ENCODE measurements around the gene OR2T3.
"Not testable (repeated sequence)": the region's sequence is repeated elsewhere in the genome, so short reads cannot be mapped to it uniquely, and the experiment has no call there.

Gene OR2T3

DNA sequence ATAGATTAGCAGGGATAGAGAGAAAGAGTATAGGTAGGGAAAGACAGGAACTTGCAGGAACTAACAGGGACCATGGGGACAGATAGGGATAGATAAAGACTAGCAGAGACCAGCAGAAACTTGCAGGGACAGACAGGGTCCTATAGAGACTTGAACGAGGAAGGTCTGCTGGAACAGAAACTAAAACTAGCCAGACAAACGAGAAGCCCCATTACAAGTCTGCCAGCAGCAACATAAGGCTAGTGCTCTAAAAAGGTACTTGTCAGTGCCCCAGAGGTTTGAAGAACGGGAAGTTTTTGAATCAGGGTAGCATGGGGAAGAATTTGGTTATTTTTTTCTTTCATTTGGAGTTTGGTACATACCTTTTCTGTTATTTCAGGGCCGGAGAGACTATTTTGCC, 41.0 kb upstream of the OR2T3 start:
- H2BK12ac ChIP-seq (ENCODE audit: low read length); H3K4me2 ChIP-seq (ENCODE audit: insufficient read depth, low read length, poor library complexity, severe bottlenecking); H4K8ac ChIP-seq (ENCODE audit: low read depth, low read length); H3K23ac ChIP-seq (ENCODE audit: low read depth, low read length, poor library complexity); H3K36me3 ChIP-seq (replicated peaks in 1 of 2; ENCODE audit: control insufficient read depth in 2 of 2, insufficient read depth in 2 of 2, low read length in 2 of 2); H3K9ac ChIP-seq (ENCODE audit: low read depth, low read length, poor library complexity); H3K4me3 ChIP-seq (ENCODE audit: low read length in 2 of 2); H2AFZ ChIP-seq (ENCODE audit: low read length); H3K4ac ChIP-seq (ENCODE audit: low read length); H2BK120ac ChIP-seq (ENCODE audit: low read depth, low read length); H3K18ac ChIP-seq (ENCODE audit: low read length); H2BK15ac ChIP-seq (ENCODE audit: low read length); H3K9me3 ChIP-seq (replicated peaks in 1 of 2; ENCODE audit: control insufficient read depth in 2 of 2, insufficient read depth in 1 of 2, low read depth in 1 of 2, low read length in 2 of 2); H3K79me1 ChIP-seq (ENCODE audit: low read depth, low read length); H3K4me1 ChIP-seq (ENCODE audit: control insufficient read depth in 2 of 2, insufficient read depth in 1 of 2, low read depth in 1 of 2, low read length in 2 of 2); H4K91ac ChIP-seq (ENCODE audit: low read depth, low read length, poor library complexity); H3K27me3 ChIP-seq (ENCODE audit: control insufficient read depth in 3 of 3, insufficient read depth in 3 of 3, low read depth in 1 of 3, low read length in 3 of 3); H3K27ac ChIP-seq (replicated peaks; ENCODE audit: low read length); H2AK5ac ChIP-seq (ENCODE audit: low read depth, low read length); H2BK5ac ChIP-seq (ENCODE audit: low read length); DNase-seq (ENCODE audit: low spot score); H3K14ac ChIP-seq (ENCODE audit: low read length): not testable (repeated sequence)
- no CpG with 5 or more reads among the region's 4 CpGs for WGBS, 2 donors (ENCODE audit: extremely low coverage in 2 of 2, insufficient read length in 2 of 2, insufficient replicate concordance in 1 of 2)

DNA sequence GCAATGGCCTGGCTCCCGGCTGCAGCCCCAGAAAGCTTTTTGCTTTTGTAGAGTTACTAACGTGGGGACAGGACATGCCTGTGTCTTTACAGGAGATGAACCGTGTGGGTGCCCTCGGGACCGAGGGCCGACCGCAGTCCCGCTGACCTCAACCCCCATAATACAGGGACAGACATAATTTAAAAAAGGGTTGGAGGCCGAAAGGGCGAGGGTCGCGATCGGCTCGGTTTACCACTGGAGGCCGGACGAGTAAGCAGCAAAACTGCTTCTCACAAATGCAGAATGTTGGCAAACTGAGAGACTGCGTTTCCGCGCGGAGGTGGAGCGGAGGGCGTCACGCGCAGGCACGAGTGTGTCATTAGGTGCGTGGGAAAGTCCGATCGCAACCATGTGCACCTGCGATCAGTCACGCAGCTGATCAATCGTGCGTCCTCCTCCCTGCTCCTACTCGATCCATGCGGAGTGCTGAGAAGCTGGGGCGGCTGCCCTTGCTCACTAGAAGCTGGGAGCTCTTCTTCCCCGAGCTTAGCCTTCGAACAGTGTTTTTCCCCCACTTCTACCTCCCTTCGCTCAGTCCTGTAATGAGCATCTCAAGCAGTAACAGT, 39.2 kb upstream of the OR2T3 start:
- H3K27me3 ChIP-seq (ENCODE audit: control insufficient read depth in 3 of 3, insufficient read depth in 3 of 3, low read depth in 1 of 3, low read length in 3 of 3); H2BK5ac ChIP-seq (ENCODE audit: low read length); H3K4me1 ChIP-seq (ENCODE audit: control insufficient read depth in 2 of 2, insufficient read depth in 1 of 2, low read depth in 1 of 2, low read length in 2 of 2); H3K4me3 ChIP-seq (ENCODE audit: low read length in 2 of 2); H3K4me2 ChIP-seq (ENCODE audit: insufficient read depth, low read length, poor library complexity, severe bottlenecking); H2BK12ac ChIP-seq (ENCODE audit: low read length); H3K9me3 ChIP-seq (replicated peaks in 1 of 2; ENCODE audit: control insufficient read depth in 2 of 2, insufficient read depth in 1 of 2, low read depth in 1 of 2, low read length in 2 of 2); H4K91ac ChIP-seq (ENCODE audit: low read depth, low read length, poor library complexity); H3K79me1 ChIP-seq (ENCODE audit: low read depth, low read length); H2BK15ac ChIP-seq (ENCODE audit: low read length); H2AFZ ChIP-seq (ENCODE audit: low read length); H3K9ac ChIP-seq (ENCODE audit: low read depth, low read length, poor library complexity); H2BK120ac ChIP-seq (ENCODE audit: low read depth, low read length); DNase-seq (ENCODE audit: low spot score); H3K27ac ChIP-seq (replicated peaks; ENCODE audit: low read length); H3K4ac ChIP-seq (ENCODE audit: low read length); H3K18ac ChIP-seq (ENCODE audit: low read length); H4K8ac ChIP-seq (ENCODE audit: low read depth, low read length); H2AK5ac ChIP-seq (ENCODE audit: low read depth, low read length); H3K23ac ChIP-seq (ENCODE audit: low read depth, low read length, poor library complexity); H3K36me3 ChIP-seq (replicated peaks in 1 of 2; ENCODE audit: control insufficient read depth in 2 of 2, insufficient read depth in 2 of 2, low read length in 2 of 2); H3K14ac ChIP-seq (ENCODE audit: low read length): not testable (repeated sequence)
- WGBS, 2 donors (ENCODE audit: extremely low coverage in 2 of 2, insufficient read length in 2 of 2, insufficient replicate concordance in 1 of 2), result no CpG with 5 or more reads among the region's 38 CpGs

DNA sequence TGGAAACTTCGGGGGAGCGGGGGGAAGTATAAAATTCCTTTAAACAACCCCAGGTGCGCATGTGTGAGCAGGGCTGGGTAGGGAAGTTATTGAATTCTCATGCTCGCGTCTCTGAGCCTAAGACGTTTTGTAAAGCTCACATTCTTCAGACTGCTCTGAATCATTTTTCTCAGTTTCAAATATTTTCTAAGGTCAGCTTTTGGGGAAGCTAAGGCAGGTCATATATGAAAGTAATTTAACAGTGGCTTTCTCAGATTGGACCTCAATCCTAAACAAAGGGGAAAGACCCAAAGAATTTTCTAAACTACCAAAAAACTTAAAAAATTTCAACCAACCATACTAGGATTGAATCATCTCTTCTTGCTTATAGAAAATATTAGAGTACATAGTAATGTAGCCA, 38.2 kb upstream of the OR2T3 start:
- H2BK12ac ChIP-seq (ENCODE audit: low read length); H4K8ac ChIP-seq (ENCODE audit: low read depth, low read length); H3K27ac ChIP-seq (replicated peaks; ENCODE audit: low read length); H2BK120ac ChIP-seq (ENCODE audit: low read depth, low read length); H3K4ac ChIP-seq (ENCODE audit: low read length); H2BK5ac ChIP-seq (ENCODE audit: low read length); H3K4me3 ChIP-seq (ENCODE audit: low read length in 2 of 2); H3K9ac ChIP-seq (ENCODE audit: low read depth, low read length, poor library complexity); H3K79me1 ChIP-seq (ENCODE audit: low read depth, low read length); H3K4me2 ChIP-seq (ENCODE audit: insufficient read depth, low read length, poor library complexity, severe bottlenecking); H3K4me1 ChIP-seq (ENCODE audit: control insufficient read depth in 2 of 2, insufficient read depth in 1 of 2, low read depth in 1 of 2, low read length in 2 of 2); H2AFZ ChIP-seq (ENCODE audit: low read length); H2BK15ac ChIP-seq (ENCODE audit: low read length); H3K27me3 ChIP-seq (ENCODE audit: control insufficient read depth in 3 of 3, insufficient read depth in 3 of 3, low read depth in 1 of 3, low read length in 3 of 3); H3K14ac ChIP-seq (ENCODE audit: low read length); H3K18ac ChIP-seq (ENCODE audit: low read length); H4K91ac ChIP-seq (ENCODE audit: low read depth, low read length, poor library complexity); H3K23ac ChIP-seq (ENCODE audit: low read depth, low read length, poor library complexity); H2AK5ac ChIP-seq (ENCODE audit: low read depth, low read length); DNase-seq (ENCODE audit: low spot score); H3K9me3 ChIP-seq (replicated peaks in 1 of 2; ENCODE audit: control insufficient read depth in 2 of 2, insufficient read depth in 1 of 2, low read depth in 1 of 2, low read length in 2 of 2); H3K36me3 ChIP-seq (replicated peaks in 1 of 2; ENCODE audit: control insufficient read depth in 2 of 2, insufficient read depth in 2 of 2, low read length in 2 of 2): not testable (repeated sequence)
- no CpG with 5 or more reads among the region's 6 CpGs for WGBS, 2 donors (ENCODE audit: extremely low coverage in 2 of 2, insufficient read length in 2 of 2, insufficient replicate concordance in 1 of 2)

DNA sequence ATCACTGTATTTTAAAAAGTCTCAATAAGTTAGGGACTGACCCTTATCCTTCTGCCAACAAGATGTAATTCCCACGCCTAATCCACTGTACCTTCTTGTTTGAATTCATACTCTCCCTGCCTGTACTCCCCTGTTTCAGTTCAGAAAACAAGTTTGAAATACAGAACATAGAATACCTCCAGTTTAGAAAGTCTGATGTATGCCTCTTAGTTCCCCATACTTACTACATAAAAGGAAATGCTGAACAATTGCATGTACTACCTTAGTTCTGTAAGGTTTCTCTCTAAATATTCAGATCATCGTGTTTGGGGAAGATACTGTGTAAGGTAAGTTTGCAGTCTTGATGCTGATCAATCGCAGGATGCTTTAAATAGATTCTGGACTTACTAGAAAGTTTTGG, 36.8 kb upstream of the OR2T3 start:
- not testable (repeated sequence) for H3K27ac ChIP-seq (replicated peaks; ENCODE audit: low read length); H4K8ac ChIP-seq (ENCODE audit: low read depth, low read length); H3K4me1 ChIP-seq (ENCODE audit: control insufficient read depth in 2 of 2, insufficient read depth in 1 of 2, low read depth in 1 of 2, low read length in 2 of 2); DNase-seq (ENCODE audit: low spot score); H2BK5ac ChIP-seq (ENCODE audit: low read length); H3K18ac ChIP-seq (ENCODE audit: low read length); H3K23ac ChIP-seq (ENCODE audit: low read depth, low read length, poor library complexity); H2AK5ac ChIP-seq (ENCODE audit: low read depth, low read length); H3K4me3 ChIP-seq (ENCODE audit: low read length in 2 of 2); H2AFZ ChIP-seq (ENCODE audit: low read length); H3K9ac ChIP-seq (ENCODE audit: low read depth, low read length, poor library complexity); H3K9me3 ChIP-seq (replicated peaks in 1 of 2; ENCODE audit: control insufficient read depth in 2 of 2, insufficient read depth in 1 of 2, low read depth in 1 of 2, low read length in 2 of 2); H3K14ac ChIP-seq (ENCODE audit: low read length); H3K4ac ChIP-seq (ENCODE audit: low read length); H3K79me1 ChIP-seq (ENCODE audit: low read depth, low read length); H2BK12ac ChIP-seq (ENCODE audit: low read length); H3K36me3 ChIP-seq (replicated peaks in 1 of 2; ENCODE audit: control insufficient read depth in 2 of 2, insufficient read depth in 2 of 2, low read length in 2 of 2); H2BK120ac ChIP-seq (ENCODE audit: low read depth, low read length); H3K27me3 ChIP-seq (ENCODE audit: control insufficient read depth in 3 of 3, insufficient read depth in 3 of 3, low read depth in 1 of 3, low read length in 3 of 3); H4K91ac ChIP-seq (ENCODE audit: low read depth, low read length, poor library complexity); H3K4me2 ChIP-seq (ENCODE audit: insufficient read depth, low read length, poor library complexity, severe bottlenecking); H2BK15ac ChIP-seq (ENCODE audit: low read length)
- no CpG with 5 or more reads among the region's 3 CpGs for WGBS, 2 donors (ENCODE audit: extremely low coverage in 2 of 2, insufficient read length in 2 of 2, insufficient replicate concordance in 1 of 2)
